GM20431 (cell line): ENCODE results near the gene TMEM232.
"Not testable (repeated sequence)": the region's sequence is repeated elsewhere in the genome, so short reads cannot be mapped to it uniquely, and the experiment has no call there.

Source experiments
- in situ Hi-C: fragments of 300-500 bp; cut with MseI, MboI; formaldehyde crosslinking; loops from one replicate; pipeline ENCODE4 v1.15.0; 2020; ENCODE audit warnings: low sequenced_read_pairs; ENCODE audit not compliant: unreplicated experiment

The TMEM232 gene

GRCh38 chr5:110726249-110727024 lies at the start of gene TMEM232:
Gene TMEM232, minus strand, starts transcription at chr5:110726671. Its CDS starts 59,319 bp downstream, at chr5:110667352.
- in situ Hi-C loops = no loop called here

DNA sequence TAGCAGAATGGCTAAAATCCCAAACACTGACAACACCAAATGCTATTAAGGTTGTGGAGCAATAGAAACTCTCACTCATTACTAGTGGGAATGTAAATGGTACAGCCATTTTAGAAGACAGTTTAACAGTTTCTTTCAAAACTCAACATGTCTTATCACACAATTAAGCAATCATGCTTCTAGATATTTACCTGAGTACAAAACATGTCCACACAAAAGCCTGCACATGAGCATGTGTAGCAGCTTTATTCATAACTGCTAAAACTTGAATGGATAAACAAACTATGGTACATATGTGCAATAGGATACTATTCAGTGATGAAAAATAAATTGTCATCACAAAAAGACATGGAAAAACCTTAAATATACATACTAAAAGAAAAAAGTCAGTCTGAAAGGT lies 43.8 kb upstream of the TMEM232 start:
- in situ Hi-C loops = loop anchor here (25.0 kb wide), 1 partner anchor 292 kb away; the partner anchor contains the start of gene TSLP

DNA sequence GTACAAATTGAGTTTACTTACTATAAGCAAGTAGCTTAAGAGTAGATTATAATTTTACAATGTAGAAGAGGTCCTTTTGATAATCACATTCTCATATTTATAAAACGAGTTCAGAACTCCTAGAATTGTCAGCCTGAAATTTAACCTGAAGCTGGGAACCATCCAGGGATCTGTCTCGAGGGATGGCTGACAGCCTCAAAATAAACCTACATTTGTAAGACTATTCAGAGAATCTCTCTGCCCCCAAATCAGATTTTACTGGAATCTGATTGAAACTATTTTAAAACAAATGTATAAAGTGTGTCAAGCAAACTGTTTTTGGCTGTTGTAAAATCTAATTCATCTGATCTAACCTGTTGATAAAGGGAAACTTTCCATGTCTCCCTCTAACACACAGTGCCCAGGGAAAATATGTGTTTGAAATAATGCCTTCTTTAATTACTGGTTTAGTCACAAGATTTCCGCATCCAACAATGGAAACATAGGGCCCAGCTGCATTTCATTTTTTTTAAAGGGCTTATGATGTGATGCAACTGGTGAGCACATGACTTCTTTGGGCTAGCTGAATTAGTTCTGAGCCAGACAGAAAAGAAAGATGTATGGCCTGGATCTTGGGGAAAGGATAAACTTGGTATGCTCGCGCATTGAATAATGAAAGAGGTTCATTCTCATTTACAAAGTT lies 42.7 kb upstream of the TMEM232 start:
- in situ Hi-C loops = loop anchor here (25.0 kb wide), 1 partner anchor 293 kb away; the partner anchor contains the start of gene TSLP

DNA sequence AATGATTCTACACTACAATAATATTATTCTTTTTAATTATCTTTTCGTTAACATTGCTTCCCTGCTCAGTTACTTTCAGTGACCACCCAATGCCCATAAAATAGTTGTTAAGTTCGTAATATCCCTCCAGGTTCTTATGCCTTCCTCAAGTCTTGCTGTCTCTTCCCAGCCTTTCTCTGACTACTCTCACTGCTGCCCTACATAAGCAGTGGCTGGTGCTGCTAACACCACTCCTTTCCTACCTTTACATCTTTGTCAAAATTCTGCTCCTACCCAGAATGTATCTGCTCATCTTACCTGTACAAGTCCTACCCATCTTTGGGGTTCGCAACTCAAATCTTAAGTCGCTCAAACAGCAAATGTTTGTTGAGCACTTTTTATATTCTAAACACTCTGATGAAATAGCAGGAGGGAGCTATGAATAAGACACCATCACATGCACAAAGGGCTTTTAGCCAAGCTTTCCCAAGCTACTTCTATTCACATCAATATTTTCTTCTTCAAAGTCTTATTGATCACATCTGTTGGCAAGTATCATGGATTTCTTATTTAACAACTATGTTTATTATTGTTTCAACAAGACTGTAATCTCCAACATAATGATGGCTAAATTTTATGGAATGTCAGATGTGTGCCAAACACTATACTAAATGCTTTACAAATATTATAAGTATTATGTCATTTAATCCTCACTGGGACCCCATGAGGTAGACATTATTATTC lies 41.8 kb upstream of the TMEM232 start:
- in situ Hi-C loops = loop anchor here (25.0 kb wide), 1 partner anchor 294 kb away; the partner anchor contains the start of gene TSLP

- in situ Hi-C loops = loop anchor here (25.0 kb wide), 1 partner anchor 302 kb away; the partner anchor contains the start of gene TSLP
Measured at GRCh38 chr5:110760158-110760557, 33.7 kb upstream of the TMEM232 start.

GRCh38 chr5:110757118-110757729 lies 30.8 kb upstream of the TMEM232 start:
- in situ Hi-C loops = loop anchor here (25.0 kb wide), 1 partner anchor 305 kb away; the partner anchor contains the start of gene TSLP

- in situ Hi-C loops = loop anchor here (25.0 kb wide), 1 partner anchor 308 kb away; the partner anchor contains the start of gene TSLP
Measured at GRCh38 chr5:110754181-110754580, 27.7 kb upstream of the TMEM232 start.

DNA sequence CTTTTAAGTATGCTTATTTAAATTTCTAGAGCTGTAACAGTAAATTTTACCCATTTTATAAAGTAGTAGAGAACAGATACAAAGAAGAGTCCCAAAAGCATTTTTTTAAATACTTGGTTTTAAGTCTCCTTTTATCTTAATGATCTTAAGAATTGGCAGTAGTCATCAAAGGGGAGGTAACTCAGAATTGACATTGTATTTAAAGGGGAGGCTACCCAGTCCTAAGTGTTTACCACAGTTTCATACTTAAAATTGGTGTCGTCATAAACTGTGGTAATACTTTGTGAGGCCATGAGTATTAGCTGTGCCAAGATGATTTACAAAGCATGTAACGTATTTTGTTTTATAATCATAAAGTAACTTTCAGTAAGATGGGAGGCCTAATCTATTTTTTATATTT lies 27.1 kb upstream of the TMEM232 start:
- in situ Hi-C loops = loop anchor here (25.0 kb wide), 1 partner anchor 309 kb away; the partner anchor contains the start of gene TSLP

DNA sequence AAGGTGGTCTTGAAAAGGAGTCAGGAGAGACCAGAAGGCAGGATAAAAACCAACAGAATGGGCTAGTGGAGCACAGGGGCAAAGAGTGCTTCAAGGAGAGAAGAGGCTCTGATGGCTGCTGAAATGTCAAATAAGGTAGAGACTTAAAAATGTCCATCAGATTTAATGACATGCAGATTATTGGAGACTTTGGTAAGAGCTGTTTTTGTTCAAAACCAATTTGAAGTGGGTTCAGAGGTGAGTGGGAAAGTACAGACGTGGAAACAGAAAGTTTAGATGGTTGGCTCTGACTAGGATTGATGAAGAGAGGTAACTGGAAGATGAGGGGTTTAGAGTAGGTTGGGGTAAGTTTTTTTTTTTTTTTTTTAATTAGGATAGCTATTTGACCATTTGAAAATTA lies 26.5 kb upstream of the TMEM232 start:
- in situ Hi-C loops = loop anchor here (25.0 kb wide), 1 partner anchor 309 kb away; the partner anchor contains the start of gene TSLP

- in situ Hi-C loops = loop anchor here (25.0 kb wide), 1 partner anchor 310 kb away; the partner anchor contains the start of gene TSLP
Measured at GRCh38 chr5:110751902-110752762, 25.7 kb upstream of the TMEM232 start.

- in situ Hi-C loops = no loop called here
Measured at GRCh38 chr5:110738812-110739651, 12.6 kb upstream of the TMEM232 start, which contains the start of gene SLC25A46. Gene SLC25A46, plus strand, starts transcription at chr5:110739007. Its CDS starts 113 bp downstream, at chr5:110739120.

DNA sequence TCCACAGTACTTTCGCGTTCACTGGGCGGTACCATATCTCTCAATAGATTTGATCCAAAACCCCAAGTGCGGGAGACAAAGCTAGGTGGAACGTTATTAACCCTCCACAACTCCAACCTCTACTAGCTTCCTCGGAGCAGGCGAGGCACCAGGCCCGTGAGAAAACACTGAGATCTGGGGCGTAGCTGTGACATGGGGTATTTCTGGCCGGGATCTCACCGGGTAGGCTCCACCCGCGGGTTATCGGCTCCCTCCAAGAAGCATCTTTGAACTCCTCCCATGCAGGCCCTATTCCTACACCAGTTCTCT lies 12.0 kb upstream of the TMEM232 start:
- in situ Hi-C loops = no loop called here

GRCh38 chr5:110736753-110737152 lies 10.3 kb upstream of the TMEM232 start:
- in situ Hi-C loops = no loop called here

- in situ Hi-C loops = no loop called here
Measured at GRCh38 chr5:110735556-110735955, 9.1 kb upstream of the TMEM232 start.

DNA sequence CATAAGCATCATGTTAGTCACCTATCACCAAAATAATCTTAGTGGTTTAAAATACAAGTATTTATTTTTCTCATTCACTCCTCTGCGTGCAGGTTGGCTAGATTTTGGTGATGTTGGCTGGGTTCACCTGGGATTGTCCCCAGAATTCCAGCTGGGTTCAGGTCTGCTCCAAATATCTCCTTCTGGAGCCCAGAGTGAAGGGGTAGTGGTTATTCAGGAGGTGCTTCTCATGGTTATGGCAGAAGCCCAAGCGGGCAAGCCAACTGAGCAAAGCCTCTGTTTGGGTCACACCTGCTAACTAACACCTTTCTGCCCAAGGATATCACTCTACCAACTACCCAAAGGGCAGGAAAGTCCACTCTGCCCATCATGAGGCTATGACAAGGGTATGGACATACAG lies 7.6 kb upstream of the TMEM232 start:
- in situ Hi-C loops = no loop called here

GRCh38 chr5:110731499-110731898 lies 5.0 kb upstream of the TMEM232 start:
- in situ Hi-C loops = not testable (repeated sequence)

- in situ Hi-C loops = no loop called here
Measured at GRCh38 chr5:110727025-110727314, 499 bp upstream of the TMEM232 start.

DNA sequence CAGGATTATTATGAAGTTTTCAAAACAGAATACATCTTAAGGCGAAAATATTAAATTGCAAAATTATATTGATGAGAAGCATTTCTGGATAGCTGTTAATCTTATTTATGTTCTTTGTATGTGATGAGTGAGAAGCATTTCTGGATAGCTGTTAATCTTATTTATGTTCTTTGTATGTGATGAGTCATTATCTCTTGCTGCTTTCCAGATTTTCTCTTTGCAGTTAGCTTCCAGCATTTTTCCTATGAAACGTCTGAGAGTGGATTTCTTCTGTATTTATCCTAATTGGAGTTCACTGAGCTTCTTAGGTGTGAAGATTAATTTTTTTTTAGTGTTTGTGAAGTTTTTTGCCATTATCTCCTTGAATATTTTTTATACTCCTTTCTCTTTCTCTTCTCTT lies 8.2 kb downstream of the TMEM232 start:
- in situ Hi-C loops = no loop called here
